BE2C (cell line): ENCODE results near the gene FCRL2. TPM values are rescaled to one million over a fixed set of nuclear protein-coding genes. Genes with fewer than 3 reads are reported as not detected.

Experiments used
- DNase-seq: peaks from one replicate; pipeline ENCODE4 v3.0.0-alpha.2; 2020
- H3K27me3 ChIP-seq: fragments of 250-450 bp; sonication (Bioruptor Pico); 2 replicates; pipeline ENCODE4 v1.5.1; 2020; ENCODE audit warnings: mild to moderate bottlenecking
- H3K36me3 ChIP-seq: fragments of 250-450 bp; sonication (Bioruptor Pico); 2 replicates; pipeline ENCODE4 v1.5.1; 2020; ENCODE audit warnings: mild to moderate bottlenecking
- H3K4me1 ChIP-seq: fragments of 250-450 bp; sonication (Bioruptor Pico); 2 replicates; pipeline ENCODE4 v1.5.1; 2020
- H3K4me3 ChIP-seq: 2 replicates; pipeline ENCODE4 v1.5.1; 2011; ENCODE audit warnings: low read depth, low read length
- H3K9me3 ChIP-seq: fragments of 250-450 bp; sonication (Bioruptor Pico); 2 replicates; pipeline ENCODE4 v1.5.1; 2020
- polyA plus RNA-seq: library from polyadenylated mRNA; unstranded; fragments of >200 nt; gene quantifications from one replicate; pipeline ENCODE4 v1.2.1, GENCODE V29; 2012; ENCODE audit warnings: low read depth, missing spikeins; ENCODE audit not compliant: insufficient read length, insufficient read depth
- TF ChIP-seq, protein P1 (sequence below): IDR thresholded peaks from 2 replicates; pipeline ENCODE4 v1.5.1; 2012; ENCODE audit warnings: mild to moderate bottlenecking, low read depth, low read length

FCRL2 gene, protein sequence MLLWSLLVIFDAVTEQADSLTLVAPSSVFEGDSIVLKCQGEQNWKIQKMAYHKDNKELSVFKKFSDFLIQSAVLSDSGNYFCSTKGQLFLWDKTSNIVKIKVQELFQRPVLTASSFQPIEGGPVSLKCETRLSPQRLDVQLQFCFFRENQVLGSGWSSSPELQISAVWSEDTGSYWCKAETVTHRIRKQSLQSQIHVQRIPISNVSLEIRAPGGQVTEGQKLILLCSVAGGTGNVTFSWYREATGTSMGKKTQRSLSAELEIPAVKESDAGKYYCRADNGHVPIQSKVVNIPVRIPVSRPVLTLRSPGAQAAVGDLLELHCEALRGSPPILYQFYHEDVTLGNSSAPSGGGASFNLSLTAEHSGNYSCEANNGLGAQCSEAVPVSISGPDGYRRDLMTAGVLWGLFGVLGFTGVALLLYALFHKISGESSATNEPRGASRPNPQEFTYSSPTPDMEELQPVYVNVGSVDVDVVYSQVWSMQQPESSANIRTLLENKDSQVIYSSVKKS
- not detected for polyA plus RNA-seq

DNA sequence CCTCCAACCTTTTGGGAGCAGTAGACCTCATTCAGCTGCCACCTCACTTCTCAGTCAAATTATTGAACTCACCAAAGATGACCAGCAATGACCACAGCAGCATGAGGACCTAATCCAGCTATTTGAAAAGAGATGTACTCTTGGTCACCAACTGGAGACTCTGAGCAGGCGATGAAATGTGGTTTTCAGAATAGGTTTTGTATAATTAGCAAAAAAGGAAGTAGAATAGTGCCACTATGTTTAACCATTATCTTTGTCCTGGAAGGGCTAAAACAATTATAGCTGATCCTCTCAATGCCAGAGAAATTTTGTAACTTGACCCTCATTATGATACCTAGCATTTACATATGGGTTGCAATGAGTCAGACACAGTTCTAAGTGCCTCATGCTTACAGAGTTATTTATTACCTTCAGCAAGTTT is at the start of gene FCRL2:
FCRL2 (minus strand) TSS at position 162 of the 421 bp plus-strand sequence; CDS start at position 103, 59 bp downstream.
- Histone ChIP-seq H3K4me1 (no peaks in the 10 kb centered on the region), H3K27me3 (no peaks in the 10 kb centered on the region), H3K4me3 (no peak within 1 kb of the TSS), H3K9me3 (no peaks in the 10 kb centered on the region), H3K36me3 (no peaks in the 10 kb centered on the region)
- TF ChIP-seq, protein P1, sequence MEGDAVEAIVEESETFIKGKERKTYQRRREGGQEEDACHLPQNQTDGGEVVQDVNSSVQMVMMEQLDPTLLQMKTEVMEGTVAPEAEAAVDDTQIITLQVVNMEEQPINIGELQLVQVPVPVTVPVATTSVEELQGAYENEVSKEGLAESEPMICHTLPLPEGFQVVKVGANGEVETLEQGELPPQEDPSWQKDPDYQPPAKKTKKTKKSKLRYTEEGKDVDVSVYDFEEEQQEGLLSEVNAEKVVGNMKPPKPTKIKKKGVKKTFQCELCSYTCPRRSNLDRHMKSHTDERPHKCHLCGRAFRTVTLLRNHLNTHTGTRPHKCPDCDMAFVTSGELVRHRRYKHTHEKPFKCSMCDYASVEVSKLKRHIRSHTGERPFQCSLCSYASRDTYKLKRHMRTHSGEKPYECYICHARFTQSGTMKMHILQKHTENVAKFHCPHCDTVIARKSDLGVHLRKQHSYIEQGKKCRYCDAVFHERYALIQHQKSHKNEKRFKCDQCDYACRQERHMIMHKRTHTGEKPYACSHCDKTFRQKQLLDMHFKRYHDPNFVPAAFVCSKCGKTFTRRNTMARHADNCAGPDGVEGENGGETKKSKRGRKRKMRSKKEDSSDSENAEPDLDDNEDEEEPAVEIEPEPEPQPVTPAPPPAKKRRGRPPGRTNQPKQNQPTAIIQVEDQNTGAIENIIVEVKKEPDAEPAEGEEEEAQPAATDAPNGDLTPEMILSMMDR, result no peak
- no peak for DNase-seq

- Histone ChIP-seq H3K4me3 (no peak overlapping the region), H3K4me1 (no peaks in the 10 kb centered on the region), H3K9me3 (no peaks in the 10 kb centered on the region), H3K27me3 (no peaks in the 10 kb centered on the region), H3K36me3 (no peaks in the 10 kb centered on the region)
- TF ChIP-seq, protein P1, result no peak
- DNase-seq, result no peak
Measured at GRCh38 chr1:157820299-157820698, 43.4 kb upstream of the FCRL2 start.

GRCh38 chr1:157819896-157820295 is 43.0 kb upstream of the FCRL2 start, which contains the start of gene FCRL1:
Gene FCRL1 (minus strand): TSS chr1:157820120. CDS start chr1:157820037, 83 bp downstream.
- Histone ChIP-seq H3K4me1 (no peaks in the 10 kb centered on the region), H3K9me3 (no peaks in the 10 kb centered on the region), H3K27me3 (no peaks in the 10 kb centered on the region), H3K4me3 (no peak within 1 kb of the TSS), H3K36me3 (no peaks in the 10 kb centered on the region)
- TF ChIP-seq, protein P1, result no peak
- no peak for DNase-seq

- Histone ChIP-seq H3K27me3 (no peaks in the 10 kb centered on the region), H3K9me3 (no peaks in the 10 kb centered on the region), H3K36me3 (no peaks in the 10 kb centered on the region), H3K4me1 (no peaks in the 10 kb centered on the region), H3K4me3 (no peak overlapping the region)
- no peak for DNase-seq
- TF ChIP-seq, protein P1, result no peak
Measured at GRCh38 chr1:157819215-157819614, 42.3 kb upstream of the FCRL2 start.

- no peaks in the 10 kb centered on the region for H3K4me1 ChIP-seq
- H3K9me3 ChIP-seq, result no peaks in the 10 kb centered on the region
- H3K36me3 ChIP-seq, result no peaks in the 10 kb centered on the region
Measured at GRCh38 chr1:157813269-157813668, 36.3 kb upstream of the FCRL2 start.

More at GRCh38 chr1:157813269-157813668, 36.3 kb upstream of the FCRL2 start:
- TF ChIP-seq, protein P1, result no peak
- H3K4me3 ChIP-seq, result no peak overlapping the region
- no peaks in the 10 kb centered on the region for H3K27me3 ChIP-seq
- DNase-seq, result no peak
